SK-N-SH treated with all-trans-retinoic acid at 6 μM for 48 hours (cell line): ENCODE results near the gene INMT.

Source experiments
- ATAC-seq: fragments of 200-7000 bp; cut with Tn5 transposase; 3 replicates; pipeline ENCODE4 v1.9.1; 2020; ENCODE audit warnings: mild to moderate bottlenecking, moderate library complexity
- ARNTL ChIP-seq: fragments of 450-650 bp; formaldehyde crosslinking; IDR thresholded peaks from 2 replicates; pipeline ENCODE4 v1.5.0; 2020; ENCODE audit warnings: low read depth, mild to moderate bottlenecking, moderate library complexity, borderline replicate concordance
- BACH2 ChIP-seq: fragments of 250-450 bp; sonication (Bioruptor Pico); IDR thresholded peaks from 2 replicates; pipeline ENCODE4 v1.9.0; 2021; ENCODE audit warnings: mild to moderate bottlenecking, borderline replicate concordance
- CSDC2 ChIP-seq: fragments of 250-450 bp; sonication (Bioruptor Pico); IDR thresholded peaks from 2 replicates; pipeline ENCODE4 v1.5.0; 2020; ENCODE audit warnings: mild to moderate bottlenecking, moderate library complexity
- CSRNP3 ChIP-seq: fragments of 250-450 bp; sonication (Bioruptor Pico); IDR thresholded peaks from 2 replicates; pipeline ENCODE4 v1.5.1; 2021; ENCODE audit warnings: mild to moderate bottlenecking, moderate library complexity
- ESRRG ChIP-seq: fragments of 250-450 bp; sonication (Bioruptor Pico); IDR thresholded peaks from 2 replicates; pipeline ENCODE4 v1.6.1; 2021; ENCODE audit warnings: mild to moderate bottlenecking
- GLIS3 ChIP-seq: fragments of 250-450 bp; sonication (Bioruptor Pico); IDR thresholded peaks from 2 replicates; pipeline ENCODE4 v1.5.0; 2020; ENCODE audit warnings: mild to moderate bottlenecking, moderate library complexity
- ISL1 ChIP-seq: fragments of 250-450 bp; sonication (Bioruptor Pico); IDR thresholded peaks from 2 replicates; pipeline ENCODE4 v2.1.2; 2022; ENCODE audit warnings: mild to moderate bottlenecking, moderate library complexity
- OSR1 ChIP-seq: fragments of 250-450 bp; sonication (Bioruptor Pico); IDR thresholded peaks from 2 replicates; pipeline ENCODE4 v1.8.0; 2022; ENCODE audit warnings: moderate library complexity, mild to moderate bottlenecking, inconsistent platforms
- PATZ1 ChIP-seq: fragments of 250-450 bp; sonication (Bioruptor Pico); IDR thresholded peaks from 2 replicates; pipeline ENCODE4 v1.8.0; 2020; ENCODE audit warnings: mild to moderate bottlenecking, moderate library complexity, borderline replicate concordance
- PPARA ChIP-seq: fragments of 250-450 bp; sonication (Bioruptor Pico); IDR thresholded peaks from 2 replicates; pipeline ENCODE4 v1.5.0; 2020; ENCODE audit warnings: mild to moderate bottlenecking, borderline replicate concordance
- RARB ChIP-seq: fragments of 250-450 bp; sonication (Bioruptor Pico); IDR thresholded peaks from 2 replicates; pipeline ENCODE4 v1.8.0; 2021; ENCODE audit warnings: mild to moderate bottlenecking, moderate library complexity
- SNAI2 ChIP-seq: fragments of 250-450 bp; sonication (Bioruptor Pico); IDR thresholded peaks from 2 replicates; pipeline ENCODE4 v1.5.0; 2020; ENCODE audit warnings: mild to moderate bottlenecking, moderate library complexity
- TCF4 ChIP-seq: fragments of 250-450 bp; sonication (Bioruptor Pico); IDR thresholded peaks from 2 replicates; pipeline ENCODE4 v1.8.0; 2021; ENCODE audit warnings: mild to moderate bottlenecking, moderate library complexity, borderline replicate concordance
- TOX ChIP-seq: fragments of 250-450 bp; sonication (Bioruptor Pico); IDR thresholded peaks from 2 replicates; pipeline ENCODE4 v1.8.0; 2021; ENCODE audit warnings: mild to moderate bottlenecking, moderate library complexity, borderline replicate concordance
- ZC3H10 ChIP-seq: fragments of 250-450 bp; sonication (Bioruptor Pico); IDR thresholded peaks from 2 replicates; pipeline ENCODE4 v1.5.1; 2021; ENCODE audit warnings: mild to moderate bottlenecking, moderate library complexity
- ZFP3 ChIP-seq: fragments of 250-450 bp; sonication (Bioruptor Pico); IDR thresholded peaks from 2 replicates; pipeline ENCODE4 v1.5.0; 2020; ENCODE audit warnings: mild to moderate bottlenecking, moderate library complexity
- ZFP30 ChIP-seq: fragments of 450-650 bp; formaldehyde crosslinking; IDR thresholded peaks from 2 replicates; pipeline ENCODE4 v1.5.0; 2022; ENCODE audit warnings: mild to moderate bottlenecking, moderate library complexity
- ZNF565 ChIP-seq: fragments of 450-650 bp; formaldehyde crosslinking; conservative IDR thresholded peaks from 2 replicates; pipeline ENCODE4 v1.5.0; 2020; ENCODE audit warnings: low read depth, mild to moderate bottlenecking, moderate library complexity
- ZNF70 ChIP-seq: fragments of 450-650 bp; formaldehyde crosslinking; IDR thresholded peaks from 2 replicates; pipeline ENCODE4 v1.5.0; 2020; ENCODE audit warnings: mild to moderate bottlenecking, moderate library complexity
- ZNF8 ChIP-seq: fragments of 450-650 bp; formaldehyde crosslinking; IDR thresholded peaks from 2 replicates; pipeline ENCODE4 v1.5.0; 2020; ENCODE audit warnings: mild to moderate bottlenecking, moderate library complexity
- TF ChIP-seq, protein P1 (sequence below): fragments of 250-450 bp; sonication (Bioruptor Pico); IDR thresholded peaks from 2 replicates; pipeline ENCODE4 v1.8.0; 2021; ENCODE audit warnings: low read depth, mild to moderate bottlenecking, moderate library complexity, borderline replicate concordance
- TF ChIP-seq, protein P2 (sequence below): fragments of 250-450 bp; sonication (Bioruptor Pico); IDR thresholded peaks from 2 replicates; pipeline ENCODE4 v1.5.0; 2020; ENCODE audit warnings: mild to moderate bottlenecking, moderate library complexity
- TF ChIP-seq, protein P3 (sequence below): fragments of 250-450 bp; sonication (Bioruptor Pico); IDR thresholded peaks from 2 replicates; pipeline ENCODE4 v1.5.1; 2020; ENCODE audit warnings: low read depth, mild to moderate bottlenecking, moderate library complexity

Gene INMT

GRCh38 chr7:30802812-30803211, 50.9 kb downstream of the INMT start (continued):
- TF ChIP-seq PATZ1 (CRISPR knock-in tag) (no peak), ZNF8 (CRISPR knock-in tag) (no peak), ZNF70 (CRISPR knock-in tag) (no peak)

DNA sequence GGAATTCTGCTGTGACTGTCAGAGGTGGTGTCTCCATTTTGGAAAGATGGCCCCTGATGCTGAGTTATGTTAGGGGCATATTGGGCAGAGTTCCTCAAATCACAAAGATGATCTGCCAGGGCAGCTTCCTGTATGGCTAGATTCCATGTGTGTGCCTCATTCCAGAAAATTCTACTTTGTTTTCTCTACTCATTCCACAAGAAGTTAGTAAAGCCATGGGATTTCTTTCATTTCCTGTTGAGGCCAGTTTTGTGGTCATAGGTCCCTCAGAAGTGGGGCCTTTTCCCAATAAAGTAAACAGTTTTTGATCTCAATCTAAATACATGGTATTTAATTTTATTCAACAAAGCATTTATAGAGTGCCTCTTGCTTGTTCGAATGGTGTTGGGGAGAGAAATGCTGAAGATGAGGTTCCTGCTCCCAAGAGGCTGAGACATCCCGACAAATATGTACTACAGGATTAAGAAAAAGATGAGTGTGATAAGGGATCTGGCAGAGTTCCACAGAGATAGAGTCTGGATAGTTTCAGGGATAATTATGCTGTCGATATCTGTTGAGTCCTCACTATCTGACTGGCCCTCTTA, 52.2 kb downstream of the INMT start:
- ATAC-seq: peak; percentile 58
- TF ChIP-seq ZNF565 (CRISPR knock-in tag) (no peak), TCF4 (CRISPR knock-in tag) (peak; percentile 19; the same call in 1 of the 2 replicates), CSDC2 (CRISPR knock-in tag) (0 out of 2 replicates have a peak, but pooled peaks have one; percentile 24), ZC3H10 (CRISPR knock-in tag) (no peak), CSRNP3 (CRISPR knock-in tag) (no peak), ZFP30 (no peak), ZNF70 (CRISPR knock-in tag) (no peak), OSR1 (CRISPR knock-in tag) (no peak), TOX (CRISPR knock-in tag) (no peak), SNAI2 (CRISPR knock-in tag) (no peak), ZFP3 (no peak), ESRRG (CRISPR knock-in tag) (no peak), GLIS3 (no peak), RARB (no peak), ISL1 (CRISPR knock-in tag) (peak; percentile 31; the same call in 1 of the 2 replicates), ARNTL (no peak), PPARA (no peak), BACH2 (CRISPR knock-in tag) (no peak)
- TF ChIP-seq, protein P1, sequence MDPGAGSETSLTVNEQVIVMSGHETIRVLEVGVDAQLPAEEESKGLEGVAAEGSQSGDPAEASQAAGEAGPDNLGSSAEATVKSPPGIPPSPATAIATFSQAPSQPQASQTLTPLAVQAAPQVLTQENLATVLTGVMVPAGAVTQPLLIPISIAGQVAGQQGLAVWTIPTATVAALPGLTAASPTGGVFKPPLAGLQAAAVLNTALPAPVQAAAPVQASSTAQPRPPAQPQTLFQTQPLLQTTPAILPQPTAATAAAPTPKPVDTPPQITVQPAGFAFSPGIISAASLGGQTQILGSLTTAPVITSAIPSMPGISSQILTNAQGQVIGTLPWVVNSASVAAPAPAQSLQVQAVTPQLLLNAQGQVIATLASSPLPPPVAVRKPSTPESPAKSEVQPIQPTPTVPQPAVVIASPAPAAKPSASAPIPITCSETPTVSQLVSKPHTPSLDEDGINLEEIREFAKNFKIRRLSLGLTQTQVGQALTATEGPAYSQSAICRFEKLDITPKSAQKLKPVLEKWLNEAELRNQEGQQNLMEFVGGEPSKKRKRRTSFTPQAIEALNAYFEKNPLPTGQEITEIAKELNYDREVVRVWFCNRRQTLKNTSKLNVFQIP (CRISPR knock-in tag): no peak
- TF ChIP-seq, protein P2, sequence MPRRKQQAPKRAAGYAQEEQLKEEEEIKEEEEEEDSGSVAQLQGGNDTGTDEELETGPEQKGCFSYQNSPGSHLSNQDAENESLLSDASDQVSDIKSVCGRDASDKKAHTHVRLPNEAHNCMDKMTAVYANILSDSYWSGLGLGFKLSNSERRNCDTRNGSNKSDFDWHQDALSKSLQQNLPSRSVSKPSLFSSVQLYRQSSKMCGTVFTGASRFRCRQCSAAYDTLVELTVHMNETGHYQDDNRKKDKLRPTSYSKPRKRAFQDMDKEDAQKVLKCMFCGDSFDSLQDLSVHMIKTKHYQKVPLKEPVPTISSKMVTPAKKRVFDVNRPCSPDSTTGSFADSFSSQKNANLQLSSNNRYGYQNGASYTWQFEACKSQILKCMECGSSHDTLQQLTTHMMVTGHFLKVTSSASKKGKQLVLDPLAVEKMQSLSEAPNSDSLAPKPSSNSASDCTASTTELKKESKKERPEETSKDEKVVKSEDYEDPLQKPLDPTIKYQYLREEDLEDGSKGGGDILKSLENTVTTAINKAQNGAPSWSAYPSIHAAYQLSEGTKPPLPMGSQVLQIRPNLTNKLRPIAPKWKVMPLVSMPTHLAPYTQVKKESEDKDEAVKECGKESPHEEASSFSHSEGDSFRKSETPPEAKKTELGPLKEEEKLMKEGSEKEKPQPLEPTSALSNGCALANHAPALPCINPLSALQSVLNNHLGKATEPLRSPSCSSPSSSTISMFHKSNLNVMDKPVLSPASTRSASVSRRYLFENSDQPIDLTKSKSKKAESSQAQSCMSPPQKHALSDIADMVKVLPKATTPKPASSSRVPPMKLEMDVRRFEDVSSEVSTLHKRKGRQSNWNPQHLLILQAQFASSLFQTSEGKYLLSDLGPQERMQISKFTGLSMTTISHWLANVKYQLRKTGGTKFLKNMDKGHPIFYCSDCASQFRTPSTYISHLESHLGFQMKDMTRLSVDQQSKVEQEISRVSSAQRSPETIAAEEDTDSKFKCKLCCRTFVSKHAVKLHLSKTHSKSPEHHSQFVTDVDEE: no peak

GRCh38 chr7:30805081-30805691, 53.3 kb downstream of the INMT start:
- TF ChIP-seq OSR1 (CRISPR knock-in tag) (no peak), ARNTL (no peak)
- TF ChIP-seq, protein P3, sequence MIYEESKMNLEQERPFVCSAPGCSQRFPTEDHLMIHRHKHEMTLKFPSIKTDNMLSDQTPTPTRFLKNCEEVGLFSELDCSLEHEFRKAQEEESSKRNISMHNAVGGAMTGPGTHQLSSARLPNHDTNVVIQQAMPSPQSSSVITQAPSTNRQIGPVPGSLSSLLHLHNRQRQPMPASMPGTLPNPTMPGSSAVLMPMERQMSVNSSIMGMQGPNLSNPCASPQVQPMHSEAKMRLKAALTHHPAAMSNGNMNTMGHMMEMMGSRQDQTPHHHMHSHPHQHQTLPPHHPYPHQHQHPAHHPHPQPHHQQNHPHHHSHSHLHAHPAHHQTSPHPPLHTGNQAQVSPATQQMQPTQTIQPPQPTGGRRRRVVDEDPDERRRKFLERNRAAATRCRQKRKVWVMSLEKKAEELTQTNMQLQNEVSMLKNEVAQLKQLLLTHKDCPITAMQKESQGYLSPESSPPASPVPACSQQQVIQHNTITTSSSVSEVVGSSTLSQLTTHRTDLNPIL (CRISPR knock-in tag): no peak
- no peak for ATAC-seq
